Neural cell (in vitro differentiated cells): ENCODE data around the gene SHANK1.

Experiments used
- CTCF ChIP-seq: fragments of 450-650 bp; IDR thresholded peaks from 2 replicates; pipeline ENCODE4 v1.5.1; 2014; ENCODE audit warnings: antibody characterized with exemption, mild to moderate bottlenecking, moderate library complexity; ENCODE audit not compliant: poor library complexity, severe bottlenecking
- EZH2 ChIP-seq: fragments of 200-600, 300-800 bp; shearing (Covaris generic), sonication (generic); IDR thresholded peaks from 2 replicates; pipeline ENCODE4 v1.6.1; 2014; ENCODE audit warnings: antibody characterized with exemption, low read length, borderline replicate concordance, mild to moderate bottlenecking; ENCODE audit not compliant: insufficient read depth, poor library complexity, severe bottlenecking
- MXI1 ChIP-seq: fragments of 450-650 bp; conservative IDR thresholded peaks from 2 replicates; pipeline ENCODE4 v1.6.1; 2014; ENCODE audit warnings: antibody characterized with exemption, mild to moderate bottlenecking; ENCODE audit not compliant: poor library complexity, severe bottlenecking
- POLR2AphosphoS5 ChIP-seq: IDR thresholded peaks from 2 replicates; pipeline ENCODE4 v1.6.1; 2012
- RAD21 ChIP-seq: fragments of 450-650 bp; conservative IDR thresholded peaks from 2 replicates; pipeline ENCODE4 v1.6.1; 2014; ENCODE audit warnings: antibody characterized with exemption, mild to moderate bottlenecking, moderate library complexity
- SMC3 ChIP-seq: fragments of 450-650 bp; conservative IDR thresholded peaks from 2 replicates; pipeline ENCODE4 v1.6.1; 2014; ENCODE audit warnings: antibody characterized with exemption, mild to moderate bottlenecking, moderate library complexity; ENCODE audit not compliant: poor library complexity

GRCh38 chr19:50739914-50740426, 20.4 kb upstream of the SHANK1 start:
- TF ChIP-seq POLR2AphosphoS5 = no peak
- no peak for TF ChIP-seq SMC3
- TF ChIP-seq CTCF = no peak
- TF ChIP-seq RAD21 = no peak
- TF ChIP-seq MXI1 = no peak
- TF ChIP-seq EZH2 = no peak
